NCI-H345 treated with DMSO at 0.1 percent for 48 hours (cell line): Measurements from ENCODE around the gene ACTL10.
"Not testable (repeated sequence)": the region's sequence is repeated elsewhere in the genome, so short reads cannot be mapped to it uniquely, and the experiment has no call there.

Experiments
- DNase-seq: peaks from one replicate; lab custom pipeline; 2025; ENCODE audit not compliant: unreplicated experiment; lab: John Stamatoyannopoulos, UW

ACTL10 gene

DNA sequence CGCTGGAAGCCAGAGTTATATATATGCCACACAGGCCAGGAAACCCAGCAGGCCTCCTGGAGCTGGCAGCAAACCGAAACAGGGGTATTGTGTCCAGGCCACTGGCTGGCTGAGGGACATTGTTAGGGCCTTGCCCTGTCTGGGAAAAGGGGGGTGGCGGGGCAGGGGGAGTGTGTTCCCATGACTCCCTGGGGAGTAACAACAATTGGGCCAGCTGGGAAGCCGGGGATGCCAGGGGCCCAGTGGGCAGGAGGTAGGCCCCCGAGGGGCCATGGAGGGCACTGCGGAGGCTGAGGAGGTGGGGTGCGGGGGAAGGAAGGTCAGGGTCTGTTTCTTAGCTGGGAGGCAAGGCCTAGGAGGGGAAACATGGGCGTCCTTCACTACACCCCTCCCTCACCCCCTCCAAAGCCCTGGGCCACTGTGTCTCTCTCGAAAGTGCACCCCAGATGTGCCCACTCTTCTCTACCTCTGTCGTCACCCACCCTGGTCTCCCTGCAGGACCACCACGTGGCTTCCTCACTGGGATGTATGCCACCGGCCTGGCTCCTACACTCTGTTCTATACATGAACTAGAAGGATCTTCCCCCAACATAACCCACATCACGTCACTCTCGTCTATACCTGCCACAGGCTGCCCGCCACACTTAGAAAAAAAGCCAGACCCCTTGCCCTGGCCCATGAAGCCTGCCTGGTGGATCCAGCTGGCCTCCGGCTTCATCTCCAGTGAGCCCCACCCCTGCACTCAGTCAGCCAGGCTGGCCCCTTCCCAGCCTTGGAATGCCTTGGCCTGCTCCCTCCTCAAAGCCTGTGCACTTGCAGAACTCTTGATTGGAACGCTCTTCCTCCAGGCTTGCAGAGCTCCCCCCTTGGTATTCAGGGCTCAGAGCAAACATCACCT lies 27.2 kb downstream of the ACTL10 start:
- DNase-seq: peak; percentile 71

DNA sequence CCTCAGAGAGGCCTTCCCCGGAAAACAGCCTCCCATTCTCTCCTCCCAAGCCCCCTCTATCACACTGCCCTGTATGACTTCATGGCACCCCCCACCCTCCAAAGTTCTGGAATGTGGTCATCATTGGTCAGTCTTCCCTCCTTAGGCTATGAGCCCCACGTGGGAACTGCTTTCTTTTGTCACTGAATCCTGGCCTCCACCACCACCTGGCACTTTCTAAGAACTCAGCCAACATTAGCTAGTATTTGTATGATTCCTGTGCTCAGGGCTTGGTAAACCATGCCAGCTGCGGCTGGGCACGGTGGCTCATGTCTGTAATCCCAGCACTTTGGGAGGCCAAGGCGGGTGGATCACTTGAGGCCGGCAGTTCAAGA lies 27.9 kb downstream of the ACTL10 start:
- no peak for DNase-seq

- no peak for DNase-seq
Observed at GRCh38 chr20:33696448-33696847, 29.7 kb downstream of the ACTL10 start.

DNA sequence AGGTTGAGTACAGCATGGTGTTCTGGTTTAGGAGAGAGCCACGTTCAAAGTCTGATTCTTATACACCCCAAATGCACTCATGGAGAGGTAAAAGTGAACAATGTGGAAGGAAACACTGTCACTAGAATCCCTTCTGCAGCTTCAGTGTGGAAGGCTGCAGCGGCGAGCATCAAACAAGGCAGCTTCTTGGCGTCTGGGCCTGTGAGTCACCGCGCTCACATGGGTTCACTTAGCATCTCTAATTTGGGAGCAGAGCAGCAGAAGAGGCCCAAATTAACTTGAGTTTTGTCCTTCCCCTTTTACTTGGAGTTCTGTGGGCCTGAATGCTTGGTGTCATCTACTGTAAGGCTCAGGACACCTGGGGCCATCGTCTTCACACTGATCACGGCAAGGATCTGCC lies 30.4 kb downstream of the ACTL10 start:
- DNase-seq: no peak

DNA sequence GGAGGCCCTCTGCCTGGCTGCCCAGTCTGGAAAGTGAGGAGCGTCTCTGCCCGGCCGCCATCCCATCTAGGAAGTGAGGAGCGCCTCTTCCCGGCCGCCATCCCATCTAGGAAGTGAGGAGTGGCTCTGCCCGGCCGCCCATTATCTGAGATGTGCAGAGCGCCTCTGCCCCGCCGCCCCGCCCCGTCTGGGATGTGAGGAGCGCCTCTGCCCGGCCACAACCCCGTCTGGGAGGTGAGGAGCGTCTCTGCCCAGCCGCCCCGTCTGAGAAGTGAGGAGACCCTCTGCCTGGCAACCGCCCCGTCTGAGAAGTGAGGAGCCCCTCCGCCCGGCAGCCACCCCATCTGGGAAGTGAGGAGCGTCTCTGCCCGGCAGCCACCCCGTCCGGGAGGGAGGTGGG lies 32.2 kb downstream of the ACTL10 start:
- DNase-seq: not testable (repeated sequence)

DNA sequence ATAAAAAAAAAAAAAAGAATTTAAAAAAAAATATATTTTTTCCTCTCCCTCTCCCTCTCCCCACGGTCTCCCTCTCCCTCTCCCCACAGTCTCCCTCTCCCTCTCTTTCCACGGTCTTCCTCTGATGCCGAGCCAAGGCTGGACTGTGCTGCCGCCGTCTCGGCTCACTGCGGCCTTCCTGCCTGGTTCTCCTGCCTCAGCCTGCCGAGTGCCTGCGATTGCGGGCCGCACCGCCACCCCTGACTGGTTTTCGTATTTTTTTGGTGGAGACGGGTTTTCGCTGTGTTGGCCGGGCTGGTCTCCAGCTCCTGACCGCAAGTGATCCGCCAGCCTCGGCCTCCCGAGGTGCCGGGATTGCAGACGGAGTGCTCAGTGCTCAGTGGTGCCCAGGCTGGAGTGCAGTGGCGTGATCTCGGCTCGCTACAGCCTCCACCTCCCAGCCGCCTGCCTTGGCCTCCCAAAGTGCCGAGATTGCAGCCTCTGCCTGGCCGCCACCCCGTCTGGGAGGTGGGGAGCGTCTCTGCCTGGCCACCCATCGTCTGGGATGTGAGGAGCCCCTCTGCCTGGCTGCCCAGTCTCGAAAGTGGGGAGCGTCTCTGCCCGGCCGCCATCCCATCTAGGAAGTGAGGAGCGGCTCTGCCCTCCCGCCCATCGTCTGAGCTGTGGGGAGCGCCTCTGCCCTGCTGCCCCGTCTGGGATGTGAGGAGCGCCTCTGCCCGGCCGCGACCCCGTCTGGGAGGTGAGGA lies 34.1 kb downstream of the ACTL10 start:
- not testable (repeated sequence) for DNase-seq

DNA sequence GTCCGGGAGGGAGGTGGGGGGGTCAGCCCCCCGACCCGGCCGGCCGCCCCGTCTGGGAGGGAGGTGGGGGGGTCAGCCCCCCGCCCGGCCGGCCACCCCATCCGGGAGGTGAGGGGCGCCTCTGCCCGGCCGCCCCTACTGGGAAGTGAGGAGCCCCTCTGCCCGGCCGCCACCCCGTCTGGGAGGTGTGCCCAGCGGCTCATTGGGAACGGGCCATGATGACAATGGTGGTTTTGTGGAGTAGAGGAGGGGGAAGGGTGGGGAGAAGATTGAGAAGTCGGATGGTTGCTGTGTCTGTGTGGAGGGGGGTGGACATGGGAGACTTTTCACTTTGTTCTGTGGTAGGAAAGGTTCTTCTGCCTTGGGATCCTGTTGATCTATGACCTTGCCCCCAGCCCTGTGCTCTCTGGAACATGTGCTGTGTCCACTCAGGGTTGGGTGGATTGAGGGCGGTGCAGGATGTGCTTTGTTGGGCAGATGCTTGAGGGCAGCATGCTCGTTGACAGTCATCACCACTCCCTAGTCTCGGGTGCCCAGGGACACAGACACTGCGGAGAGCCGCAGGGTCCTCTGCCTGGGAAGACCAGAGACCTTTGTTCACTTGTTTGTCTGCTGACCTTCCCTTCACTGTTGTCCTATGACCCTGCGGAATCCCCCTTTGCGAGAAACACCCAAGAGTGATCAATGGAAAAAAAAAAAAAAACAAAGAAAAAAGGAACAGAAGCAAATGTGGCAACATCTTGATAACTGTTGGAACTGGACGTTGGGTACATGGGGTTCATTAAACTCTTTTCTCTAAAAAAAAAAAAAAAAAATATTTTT lies 35.1 kb downstream of the ACTL10 start:
- DNase-seq: no peak

- DNase-seq: no peak
Observed at GRCh38 chr20:33702861-33703260, 36.1 kb downstream of the ACTL10 start.

GRCh38 chr20:33703498-33704137 lies 36.9 kb downstream of the ACTL10 start:
- no peak for DNase-seq

DNA sequence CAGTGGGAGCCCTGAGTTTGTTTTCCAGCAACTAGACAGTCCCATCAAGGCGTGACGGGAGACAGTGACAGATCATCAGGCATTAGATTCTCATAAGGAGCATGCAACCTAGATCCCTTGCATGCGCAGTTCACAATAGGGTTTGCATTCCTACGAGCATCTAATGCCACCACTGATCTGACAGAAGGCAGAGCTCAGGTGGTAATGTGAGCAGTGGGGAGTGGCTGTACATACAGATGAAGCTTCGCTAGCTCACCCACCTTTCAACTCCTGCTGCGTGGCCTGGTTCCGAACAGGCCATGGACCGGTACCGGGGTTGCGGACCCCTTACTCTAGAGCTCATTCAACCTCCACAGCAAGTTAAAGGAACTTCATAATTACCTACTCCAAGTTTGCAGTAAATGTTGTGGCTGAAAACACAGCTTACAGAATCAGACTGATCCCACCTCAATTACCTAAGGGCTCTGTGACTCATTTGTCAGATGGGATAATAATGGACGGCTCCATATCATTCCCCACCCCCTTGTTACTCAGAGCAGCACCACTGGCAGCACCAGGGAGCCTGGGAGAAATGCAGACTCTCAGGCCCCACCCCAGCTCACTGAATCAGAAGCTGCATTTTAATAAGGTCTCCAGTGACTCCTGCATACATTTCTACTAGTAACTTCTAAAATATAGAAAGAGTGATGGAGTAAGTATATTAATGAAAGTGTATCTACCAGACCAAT lies 37.6 kb downstream of the ACTL10 start:
- no peak for DNase-seq

DNA sequence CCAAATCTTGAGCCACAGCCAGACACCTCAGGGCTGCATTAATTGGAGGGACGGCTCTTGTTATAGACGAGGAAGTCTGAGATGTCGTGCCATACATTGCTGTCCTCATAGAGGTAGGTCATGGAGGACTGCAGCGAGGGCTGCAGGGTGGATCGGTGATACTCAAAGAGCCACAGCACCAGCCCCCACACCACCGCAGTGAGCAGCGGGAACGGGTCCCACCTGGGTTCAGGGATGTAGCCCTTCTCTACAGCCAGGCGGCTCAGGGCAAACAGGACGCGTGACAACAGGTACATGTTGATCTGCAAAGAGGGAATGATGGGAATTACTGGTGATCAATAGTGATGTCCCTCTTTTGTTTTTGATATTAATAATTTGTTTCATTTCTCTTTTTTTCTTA lies 40.9 kb downstream of the ACTL10 start:
- no peak for DNase-seq

GRCh38 chr20:33709398-33709797 lies 42.7 kb downstream of the ACTL10 start:
- no peak for DNase-seq

- DNase-seq: no peak
Observed at GRCh38 chr20:33709905-33710541, 43.3 kb downstream of the ACTL10 start.

DNA sequence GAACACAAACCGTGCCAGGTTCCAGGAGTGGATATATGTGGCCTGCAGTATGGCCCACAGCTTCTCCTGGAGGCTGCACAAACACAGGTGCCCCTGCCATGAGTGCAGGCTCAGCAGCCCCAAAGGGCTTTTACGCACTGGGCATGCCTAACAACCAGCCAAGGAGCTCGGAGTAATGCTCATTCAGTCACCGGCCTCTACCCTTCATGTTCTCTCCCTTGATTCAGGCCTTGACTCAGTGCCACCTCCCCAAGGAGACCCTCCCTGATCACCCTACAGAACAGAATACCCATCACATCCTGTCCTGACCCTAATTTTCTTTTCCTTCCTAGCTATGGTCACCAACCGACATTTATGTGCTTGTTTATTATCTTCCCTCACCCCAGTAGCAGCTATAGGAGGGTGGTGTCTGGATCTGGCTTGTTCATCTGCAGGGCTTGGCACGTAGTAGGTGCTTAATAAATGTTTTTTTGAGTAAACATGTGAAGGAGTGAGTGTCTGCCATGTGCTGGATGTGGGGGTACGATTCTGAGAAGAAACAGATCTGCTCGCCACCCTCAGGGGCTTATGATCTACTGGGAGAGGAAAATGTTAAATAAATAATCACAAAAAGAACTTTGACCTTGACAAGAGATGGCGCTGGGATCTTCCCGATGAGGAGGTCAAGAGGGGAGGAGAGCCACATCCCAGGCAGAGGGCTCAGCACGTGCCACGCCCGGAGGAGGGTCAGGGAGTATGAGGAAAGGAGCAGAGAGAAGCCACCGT lies 44.1 kb downstream of the ACTL10 start:
- DNase-seq: no peak

DNA sequence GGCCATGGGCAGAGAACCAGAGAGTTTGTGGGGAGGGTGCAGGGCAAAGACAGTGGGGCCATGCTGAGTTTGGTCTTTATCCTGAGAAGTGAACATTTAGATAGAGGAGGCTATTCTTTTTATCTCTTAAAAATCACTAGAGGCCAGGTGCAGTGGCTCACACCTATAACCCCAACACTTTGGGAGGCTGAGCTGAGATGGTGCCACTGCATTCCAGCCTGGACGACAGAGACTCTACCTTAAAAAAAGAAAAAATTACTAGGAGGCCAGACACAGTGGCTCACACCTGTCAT lies 44.6 kb downstream of the ACTL10 start:
- no peak for DNase-seq

DNA sequence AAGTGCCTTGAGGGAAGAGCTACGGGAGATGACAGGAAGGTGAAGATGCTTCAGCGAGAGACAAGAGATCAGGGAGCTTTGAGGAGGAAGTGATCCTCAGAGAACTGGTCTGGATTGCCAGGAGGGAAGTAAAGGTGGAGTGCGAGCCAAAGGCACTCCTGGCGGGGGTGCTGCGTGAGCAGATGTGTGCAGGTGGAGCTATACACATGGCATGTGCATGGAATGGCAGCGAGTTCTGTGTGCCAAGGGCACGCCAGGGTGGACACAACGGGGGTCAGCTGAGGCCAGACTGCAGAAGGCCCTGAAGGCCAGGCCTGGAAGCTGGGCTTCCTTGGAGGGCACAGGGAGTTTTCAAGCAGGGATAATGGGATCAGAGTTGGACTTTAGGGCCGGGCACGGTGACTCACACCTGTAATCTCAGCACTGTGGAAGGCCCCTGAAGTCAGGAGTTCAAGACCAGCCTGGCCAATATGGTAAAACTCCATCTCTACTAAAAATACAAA lies 47.2 kb downstream of the ACTL10 start:
- no peak for DNase-seq

DNA sequence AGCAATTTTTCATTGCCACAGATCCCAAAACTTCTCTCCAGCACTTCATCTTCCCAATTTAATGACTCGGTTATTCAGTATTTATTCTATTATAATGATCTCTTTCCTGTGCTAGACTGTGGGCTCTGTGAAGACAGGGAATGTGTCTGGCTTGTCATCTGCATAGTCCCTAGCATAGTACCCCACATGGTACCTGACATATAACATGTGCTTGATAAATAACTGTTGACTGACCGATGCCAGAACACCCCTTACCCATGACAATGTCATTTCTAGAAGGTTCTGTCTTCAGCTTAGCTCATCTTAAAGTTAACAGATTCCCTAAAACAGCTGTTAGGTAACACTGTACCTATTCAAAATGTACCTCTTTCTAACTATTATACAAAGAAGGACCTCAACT lies 49.8 kb downstream of the ACTL10 start:
- no peak for DNase-seq
